ENCODE measurements around the gene KRTAP10-3. TPM values are rescaled to one million over a fixed set of nuclear protein-coding genes. Genes with fewer than 3 reads are reported as not detected.
"Not testable (repeated sequence)": the region's sequence is repeated elsewhere in the genome, so short reads cannot be mapped to it uniquely, and the experiment has no call there.

Gene KRTAP10-3
- total and polyA plus RNA-seq, 2 donors (not counting 3 experiments of a cell fraction or from before 2014, with no cell fraction given) = not detected

- Histone ChIP-seq H2AFZ (ENCODE audit: low read depth, low read length) (no peak overlapping the region), H3K9me3 (replicated peaks; ENCODE audit: control insufficient read depth, insufficient read depth, low read length) (no peaks in the 10 kb centered on the region), H3K4me2 (ENCODE audit: insufficient read depth, low read length) (no peak overlapping the region), H3K79me2 (ENCODE audit: control insufficient read depth, insufficient read depth, low read length) (no peaks in the 10 kb centered on the region), H3K9ac (replicated peaks; ENCODE audit: extremely low read depth, insufficient read depth, low read length) (no peak overlapping the region), H3K9me1 (replicated peaks; ENCODE audit: control insufficient read depth, extremely low read depth, insufficient read depth, low read length) (no peaks in the 10 kb centered on the region), H3K27ac (ENCODE audit: insufficient read depth, low read depth, low read length) (no peak overlapping the region), H3K27me3 (ENCODE audit: control insufficient read depth in 2 of 2, insufficient read depth in 2 of 2, low read length in 2 of 2) (peaks cover 0 to 3% of the 10 kb centered on the region in 2 experiments), H3K4me1 (ENCODE audit: control insufficient read depth, extremely low read depth, insufficient read depth, low read length) (no peaks in the 10 kb centered on the region), H3K36me3 (ENCODE audit: control insufficient read depth in 2 of 2, extremely low read depth in 1 of 2, insufficient read depth in 2 of 2, low read length in 2 of 2) (no peaks in the 10 kb centered on the region), H3K4me3 (replicated peaks in 1 of 3; ENCODE audit: insufficient read depth in 1 of 3, low read depth in 1 of 3, low read length in 3 of 3) (no peak overlapping the region), H4K20me1 (replicated peaks; ENCODE audit: control insufficient read depth, extremely low read depth, insufficient read depth, low read length) (no peaks in the 10 kb centered on the region)
- dilution Hi-C loops (cut with MboI; ENCODE audit: extremely low pct_ligation_motif_present, low sequenced_read_pairs) = no loop called here
- FAIRE-seq = no peak
- no peak for DNase-seq (ENCODE audit: low read depth, low spot score)
- no peak for TF ChIP-seq POLR2AphosphoS5 (IDR thresholded peaks at IDR 0.05; ENCODE audit: insufficient read depth, low read depth, low read length)
- TF ChIP-seq CTCF (IDR thresholded peaks at IDR 0.05; ENCODE audit: extremely low read depth in 1 of 2, insufficient read depth in 1 of 2, low read depth in 1 of 2, low read length in 2 of 2) = no peak
- no peak for TF ChIP-seq MYC (IDR thresholded peaks at IDR 0.05; ENCODE audit: low read depth, low read length)
- no peak for TF ChIP-seq MAX (IDR thresholded peaks at IDR 0.05; ENCODE audit: insufficient read depth, insufficient read length)
- no peak for TF ChIP-seq EZH2 (IDR thresholded peaks at IDR 0.05; ENCODE audit: borderline replicate concordance, low read depth, low read length, severe bottlenecking)
- ChIA-PET POLR2A (no interaction called here), CTCF (no interaction called here)
- intact Hi-C loops (cut with micrococcal nuclease) = loop anchor here (5.0 kb wide), 1 partner anchor 43 kb away; no protein-coding TSS in a partner anchor
- no TSS peak for BruUV-seq (replicated peaks)
Measured at GRCh38 chr21:44564099-44564498, 5.5 kb upstream of the KRTAP10-3 start.

- H3K9ac ChIP-seq (replicated peaks; ENCODE audit: extremely low read depth, insufficient read depth, low read length); CTCF ChIA-PET; BruUV-seq (replicated peaks); POLR2A ChIA-PET; H3K9me1 ChIP-seq (replicated peaks; ENCODE audit: control insufficient read depth, extremely low read depth, insufficient read depth, low read length); DNase-seq (ENCODE audit: low read depth, low spot score); H2AFZ ChIP-seq (ENCODE audit: low read depth, low read length); H4K20me1 ChIP-seq (replicated peaks; ENCODE audit: control insufficient read depth, extremely low read depth, insufficient read depth, low read length); H3K27ac ChIP-seq (ENCODE audit: insufficient read depth, low read depth, low read length); H3K36me3 ChIP-seq (ENCODE audit: control insufficient read depth in 2 of 2, extremely low read depth in 1 of 2, insufficient read depth in 2 of 2, low read length in 2 of 2); H3K79me2 ChIP-seq (ENCODE audit: control insufficient read depth, insufficient read depth, low read length); H3K4me1 ChIP-seq (ENCODE audit: control insufficient read depth, extremely low read depth, insufficient read depth, low read length); intact Hi-C loops (cut with micrococcal nuclease); H3K27me3 ChIP-seq (ENCODE audit: control insufficient read depth in 2 of 2, insufficient read depth in 2 of 2, low read length in 2 of 2); FAIRE-seq; H3K4me2 ChIP-seq (ENCODE audit: insufficient read depth, low read length); H3K4me3 ChIP-seq (replicated peaks in 1 of 3; ENCODE audit: insufficient read depth in 1 of 3, low read depth in 1 of 3, low read length in 3 of 3); H3K9me3 ChIP-seq (replicated peaks; ENCODE audit: control insufficient read depth, insufficient read depth, low read length); dilution Hi-C loops (cut with MboI; ENCODE audit: extremely low pct_ligation_motif_present, low sequenced_read_pairs): not testable (repeated sequence)
Measured at GRCh38 chr21:44558329-44558675, 293 bp downstream of the KRTAP10-3 start.
